Peyer's patch (tissue), 4 donors: ENCODE measurements around the gene POLR2L.

Experiments used
- POLR2A ChIP-seq, 2 donors: fragments of 450-650 bp; IDR thresholded peaks; one replicate each; pipeline ENCODE4 v1.5.1; 2017; ENCODE audit warnings: antibody characterized with exemption in 2 of 2, mild to moderate bottlenecking in 2 of 2, moderate library complexity in 2 of 2
- TF ChIP-seq, protein P1 (sequence below), 6 experiments: fragments of 450-650 bp in 4 of 6; fragments of 200-600 bp in 2 of 6; sonication (generic) in 1 of 6; IDR thresholded peaks; one replicate each; pipeline ENCODE4 v1.5.1; 2017 to 2019; ENCODE audit warnings: antibody characterized with exemption in 6 of 6, mild to moderate bottlenecking in 3 of 6, moderate library complexity in 1 of 6

DNA sequence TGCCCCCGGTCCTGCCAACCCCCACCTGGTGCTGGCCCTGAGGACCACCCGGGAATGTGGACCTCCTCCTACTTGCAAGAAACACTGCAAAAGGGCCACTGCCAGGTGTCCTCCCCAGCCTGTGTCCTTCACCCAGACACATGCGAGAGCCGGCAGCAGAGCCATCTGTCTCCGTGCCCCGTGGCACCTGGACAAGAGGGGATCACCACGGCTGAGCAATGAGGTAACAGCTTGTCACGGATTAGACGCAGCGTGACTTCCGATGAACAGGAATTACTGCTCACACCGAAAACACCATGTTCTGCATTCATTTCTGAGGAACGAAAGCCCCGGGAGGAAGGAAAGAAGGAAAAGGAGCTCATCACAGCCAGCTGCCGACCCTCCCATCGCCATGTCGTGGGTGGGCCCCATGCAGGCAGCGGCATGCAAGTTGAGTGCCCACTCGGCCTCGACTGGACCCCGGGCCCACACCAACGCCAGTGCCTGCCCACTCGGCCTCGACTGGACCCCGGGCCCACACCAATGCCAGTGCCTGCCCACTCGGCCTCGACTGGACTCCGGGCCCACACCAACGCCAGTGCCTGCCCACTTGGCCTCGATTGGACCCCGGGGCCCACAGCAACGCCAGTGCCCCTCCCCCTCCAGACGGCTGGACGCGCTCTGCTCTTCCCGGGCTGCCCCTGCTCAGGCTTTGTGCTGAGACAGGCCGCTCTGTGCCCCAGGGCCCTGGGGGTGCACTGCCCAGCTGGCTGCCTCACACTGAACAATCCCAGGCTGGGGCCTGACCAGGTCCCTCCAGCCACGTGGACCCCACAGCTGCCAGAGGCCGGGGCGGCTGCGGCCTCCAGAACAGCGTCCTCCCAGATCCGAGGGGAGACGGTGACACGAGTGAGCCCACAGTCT, 46.2 kb upstream of the POLR2L start:
- TF ChIP-seq, protein P1, sequence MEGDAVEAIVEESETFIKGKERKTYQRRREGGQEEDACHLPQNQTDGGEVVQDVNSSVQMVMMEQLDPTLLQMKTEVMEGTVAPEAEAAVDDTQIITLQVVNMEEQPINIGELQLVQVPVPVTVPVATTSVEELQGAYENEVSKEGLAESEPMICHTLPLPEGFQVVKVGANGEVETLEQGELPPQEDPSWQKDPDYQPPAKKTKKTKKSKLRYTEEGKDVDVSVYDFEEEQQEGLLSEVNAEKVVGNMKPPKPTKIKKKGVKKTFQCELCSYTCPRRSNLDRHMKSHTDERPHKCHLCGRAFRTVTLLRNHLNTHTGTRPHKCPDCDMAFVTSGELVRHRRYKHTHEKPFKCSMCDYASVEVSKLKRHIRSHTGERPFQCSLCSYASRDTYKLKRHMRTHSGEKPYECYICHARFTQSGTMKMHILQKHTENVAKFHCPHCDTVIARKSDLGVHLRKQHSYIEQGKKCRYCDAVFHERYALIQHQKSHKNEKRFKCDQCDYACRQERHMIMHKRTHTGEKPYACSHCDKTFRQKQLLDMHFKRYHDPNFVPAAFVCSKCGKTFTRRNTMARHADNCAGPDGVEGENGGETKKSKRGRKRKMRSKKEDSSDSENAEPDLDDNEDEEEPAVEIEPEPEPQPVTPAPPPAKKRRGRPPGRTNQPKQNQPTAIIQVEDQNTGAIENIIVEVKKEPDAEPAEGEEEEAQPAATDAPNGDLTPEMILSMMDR (IDR thresholded peaks at IDR 0.05), result no peak
- no peak for TF ChIP-seq POLR2A (IDR thresholded peaks at IDR 0.05)
